HG03039 (cell line): Measurements from ENCODE around the gene NEK11.

Experiments used
- ATAC-seq: cut with Tn5 transposase; IDR thresholded peaks from one replicate; pipeline ENCODE4 v1.9.1; 2021; ENCODE audit warnings: mild to moderate bottlenecking, moderate library complexity; ENCODE audit not compliant: unreplicated experiment

The NEK11 gene

GRCh38 chr3:131393868-131394267 is 367.2 kb downstream of the NEK11 start:
- ATAC-seq = no peak

DNA sequence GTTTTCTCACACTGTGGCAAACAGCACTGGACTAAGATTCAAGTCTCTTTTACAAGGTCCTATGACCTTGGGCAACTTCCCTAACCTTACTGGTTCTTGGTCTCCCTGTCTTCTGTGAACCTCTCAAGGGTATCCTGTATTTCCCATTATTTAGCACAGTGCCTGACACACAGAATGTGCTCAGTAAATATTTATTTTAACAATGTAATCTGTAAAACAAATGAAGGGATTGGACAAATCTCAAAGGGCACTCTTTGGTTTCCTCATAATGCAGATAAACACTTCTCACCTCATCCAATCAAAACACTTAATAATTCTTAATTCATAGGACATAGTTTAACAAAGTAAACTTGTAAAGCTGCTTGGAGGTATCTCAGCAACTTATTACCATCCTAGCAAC is 367.7 kb downstream of the NEK11 start:
- no peak for ATAC-seq

DNA sequence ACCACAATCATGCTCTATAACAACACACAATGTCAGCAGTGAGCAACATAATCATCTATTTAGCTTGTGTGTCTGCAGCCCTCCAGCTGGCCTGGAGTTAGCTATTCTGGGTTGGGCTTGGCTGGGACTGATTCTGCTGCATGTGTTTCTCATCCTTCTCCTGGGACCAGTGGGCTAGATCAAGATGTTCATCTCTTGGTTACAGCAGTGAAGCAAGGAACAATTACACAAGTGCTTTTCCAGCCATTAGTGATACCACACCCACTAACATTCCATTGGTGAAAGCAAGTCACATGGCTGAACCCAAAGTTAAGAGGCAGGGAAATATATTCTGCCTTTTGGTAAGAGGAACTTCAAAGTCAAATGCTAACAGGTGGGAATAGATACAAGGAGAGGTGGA is 369.5 kb downstream of the NEK11 start:
- no peak for ATAC-seq

DNA sequence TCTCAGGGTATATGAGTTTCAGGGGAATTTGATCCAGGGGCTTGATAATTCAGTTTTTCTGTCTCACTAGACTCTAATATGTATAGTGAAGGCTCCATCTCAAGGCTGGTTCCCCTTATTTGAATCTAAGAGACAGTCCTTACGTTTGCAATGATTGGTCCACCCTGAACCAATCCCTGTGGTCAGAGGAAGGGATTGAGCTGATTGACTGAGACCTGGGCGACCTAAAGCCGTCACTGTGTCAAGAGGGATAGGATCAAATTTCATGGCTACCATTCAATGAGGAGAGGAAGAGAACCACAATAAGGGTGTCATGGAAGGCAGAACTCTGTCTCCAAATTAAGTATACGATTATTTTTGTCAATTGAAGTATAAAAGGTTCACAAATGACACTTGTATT is 371.2 kb downstream of the NEK11 start:
- ATAC-seq = no peak
